ENCODE results near the gene UGGT1. TPM values are rescaled to one million over a fixed set of nuclear protein-coding genes. Genes with fewer than 3 reads are reported as not detected.

The UGGT1 gene
- polyA plus RNA-seq, 2 of the 4 experiments (the other 2 are of a cell fraction) = 24.2 to 56.4 TPM

- TF ChIP-seq JUN (IDR thresholded peaks at IDR 0.05) = no peak
- TF ChIP-seq HDAC2 (IDR thresholded peaks at IDR 0.05) = no peak
- TF ChIP-seq RCOR1 (IDR thresholded peaks at IDR 0.05; ENCODE audit: low read depth, low read length) = no peak
- no peak for TF ChIP-seq CHD4 (IDR thresholded peaks at IDR 0.05; ENCODE audit: borderline replicate concordance)
- TF ChIP-seq RAD21 (conservative IDR thresholded peaks at IDR 0.05 in 1 of 2, IDR thresholded peaks at IDR 0.05 in 1 of 2) = no peak
- TF ChIP-seq EHF (CRISPR knock-in tag; IDR thresholded peaks at IDR 0.05) = no peak
- TF ChIP-seq EHMT2 (IDR thresholded peaks at IDR 0.05; ENCODE audit: low read depth) = no peak
- TF ChIP-seq HOXA7 (CRISPR knock-in tag; IDR thresholded peaks at IDR 0.05) = no peak
- TF ChIP-seq KDM1A (IDR thresholded peaks at IDR 0.05; ENCODE audit: low read depth) = no peak
- no peak for TF ChIP-seq SREBF2 (IDR thresholded peaks at IDR 0.05)
- no peak for TF ChIP-seq ZSCAN20 (CRISPR knock-in tag; IDR thresholded peaks at IDR 0.05)
- TF ChIP-seq FOSB (CRISPR knock-in tag; IDR thresholded peaks at IDR 0.05) = no peak
- POLR2A ChIA-PET = no interaction called here
- CTCF ChIA-PET = interaction anchor here (1.0 kb wide), 1 partner anchor 93 kb away, joined by 3 read pairs; no protein-coding TSS in a partner anchor
- no peak for DNase-seq (ENCODE audit: low read depth in 1 of 2, low spot score in 1 of 2)
- no peak overlapping the region for H3K27ac ChIP-seq
- 90% methylated on average over 3 of the region's 3 CpGs for WGBS (ENCODE audit: missing lambda C conversion rate)
- no peak overlapping the region for H3K4me3 ChIP-seq
- H3K4me1 ChIP-seq = no peaks in the 10 kb centered on the region
- H3K9me3 ChIP-seq = no peaks in the 10 kb centered on the region
- no peak for ATAC-seq
- H3K4me2 ChIP-seq = no peak overlapping the region
- no peak for FAIRE-seq
These were observed 65.8 kb downstream of the UGGT1 start for GRCh38 chr2:128156812-128157211.

DNA sequence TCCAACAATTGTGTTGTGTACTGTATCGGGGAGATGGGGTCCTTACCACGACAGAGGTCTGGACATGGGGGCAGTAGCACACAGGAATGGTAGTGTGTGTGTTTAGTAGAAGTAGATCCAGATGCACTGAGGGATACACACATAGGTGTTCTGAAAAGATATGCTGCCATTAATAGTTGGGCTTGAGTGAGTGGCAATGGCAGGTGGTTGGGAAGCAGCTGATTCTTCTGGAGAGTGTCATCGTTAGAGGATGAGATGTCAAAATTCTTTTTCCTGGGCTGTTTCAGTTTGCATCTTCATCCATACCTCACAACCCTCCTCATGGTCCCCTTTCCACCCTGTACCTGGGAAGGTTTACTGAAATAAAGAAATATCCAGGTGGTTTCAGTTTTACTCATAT, 66.6 kb downstream of the UGGT1 start:
- no peak for DNase-seq (ENCODE audit: low read depth in 1 of 2, low spot score in 1 of 2)
- CTCF ChIA-PET = interaction anchor here (1.0 kb wide), 1 partner anchor 94 kb away, joined by 3 read pairs; no protein-coding TSS in a partner anchor
- no peaks in the 10 kb centered on the region for H3K4me1 ChIP-seq
- no peak overlapping the region for H3K4me2 ChIP-seq
- H3K4me3 ChIP-seq = no peak overlapping the region
- H3K9me3 ChIP-seq = no peaks in the 10 kb centered on the region
- FAIRE-seq = no peak
- no peak for ATAC-seq
- 93% methylated on average over 3 of the region's 3 CpGs for WGBS (ENCODE audit: missing lambda C conversion rate)
- H3K27ac ChIP-seq = no peak overlapping the region
- POLR2A ChIA-PET = no interaction called here
- TF ChIP-seq CBX8 (IDR thresholded peaks at IDR 0.05) (no peak), POLR2A (IDR thresholded peaks at IDR 0.05; ENCODE audit: low read length) (no peak), JUNB (IDR thresholded peaks at IDR 0.05) (no peak)
- TF ChIP-seq, protein P1, sequence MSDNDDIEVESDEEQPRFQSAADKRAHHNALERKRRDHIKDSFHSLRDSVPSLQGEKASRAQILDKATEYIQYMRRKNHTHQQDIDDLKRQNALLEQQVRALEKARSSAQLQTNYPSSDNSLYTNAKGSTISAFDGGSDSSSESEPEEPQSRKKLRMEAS (IDR thresholded peaks at IDR 0.05) = no peak

DNA sequence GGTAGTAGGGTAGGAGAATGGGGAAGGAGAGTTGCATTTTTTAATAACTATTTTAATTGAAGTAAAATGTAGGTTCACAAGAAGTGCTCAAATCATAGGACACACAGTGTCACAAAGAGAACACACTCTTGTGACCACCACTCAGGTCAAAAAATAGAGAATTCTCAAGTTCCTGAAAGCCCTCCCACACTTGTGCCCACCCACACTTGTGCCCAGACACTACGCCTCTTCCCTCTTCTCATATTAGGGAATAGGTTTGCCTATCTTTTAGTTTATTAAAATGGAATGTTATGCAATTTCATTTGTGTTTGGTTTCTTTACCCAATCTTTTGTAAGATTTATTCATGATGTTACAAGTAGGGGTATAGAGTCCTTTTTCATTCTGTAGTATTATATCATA, 67.2 kb downstream of the UGGT1 start:
- ATAC-seq (no peak), DNase-seq (ENCODE audit: low read depth in 1 of 2, low spot score in 1 of 2) (no peak), FAIRE-seq (no peak)
- Histone ChIP-seq H3K4me2 (no peak overlapping the region), H3K4me3 (no peak overlapping the region), H3K27ac (no peak overlapping the region), H3K9me3 (no peaks in the 10 kb centered on the region), H3K4me1 (no peaks in the 10 kb centered on the region)
- WGBS (ENCODE audit: missing lambda C conversion rate) = 94% methylated on average over 1 of the region's 1 CpG
- POLR2A ChIA-PET = no interaction called here
- TF ChIP-seq RAD21 (conservative IDR thresholded peaks at IDR 0.05 in 1 of 2, IDR thresholded peaks at IDR 0.05 in 1 of 2) (no peak), MYC (IDR thresholded peaks at IDR 0.05; ENCODE audit: borderline replicate concordance, low read length) (no peak), JUN (IDR thresholded peaks at IDR 0.05) (no peak), ZFP36 (IDR thresholded peaks at IDR 0.05; ENCODE audit: borderline replicate concordance, partially characterized antibody) (no peak), KDM1A (IDR thresholded peaks at IDR 0.05; ENCODE audit: low read depth) (no peak), REST (IDR thresholded peaks at IDR 0.05) (no peak), HMGXB4 (CRISPR knock-in tag; IDR thresholded peaks at IDR 0.05; ENCODE audit: borderline replicate concordance) (no peak), RARB (CRISPR knock-in tag; IDR thresholded peaks at IDR 0.05) (no peak), CBX8 (IDR thresholded peaks at IDR 0.05) (no peak)
- TF ChIP-seq, protein P2, sequence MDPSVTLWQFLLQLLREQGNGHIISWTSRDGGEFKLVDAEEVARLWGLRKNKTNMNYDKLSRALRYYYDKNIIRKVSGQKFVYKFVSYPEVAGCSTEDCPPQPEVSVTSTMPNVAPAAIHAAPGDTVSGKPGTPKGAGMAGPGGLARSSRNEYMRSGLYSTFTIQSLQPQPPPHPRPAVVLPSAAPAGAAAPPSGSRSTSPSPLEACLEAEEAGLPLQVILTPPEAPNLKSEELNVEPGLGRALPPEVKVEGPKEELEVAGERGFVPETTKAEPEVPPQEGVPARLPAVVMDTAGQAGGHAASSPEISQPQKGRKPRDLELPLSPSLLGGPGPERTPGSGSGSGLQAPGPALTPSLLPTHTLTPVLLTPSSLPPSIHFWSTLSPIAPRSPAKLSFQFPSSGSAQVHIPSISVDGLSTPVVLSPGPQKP (IDR thresholded peaks at IDR 0.05; ENCODE audit: low read depth, low read length) = no peak
- CTCF ChIA-PET = no interaction called here

Data from A549 (cell line).